RPMI7951 (cell line): ENCODE data around the gene ADGRD2. TPM values are rescaled to one million over a fixed set of nuclear protein-coding genes. Genes with fewer than 3 reads are reported as not detected.
A peak's percentile ranks its signal among the peaks of the same experiment; 100 is the strongest.

Experiments
- DNase-seq: peaks from one replicate; pipeline ENCODE4 v3.0.0-alpha.2; 2012; ENCODE audit warnings: low read depth
- total RNA-seq: library from RNA; depleted of rRNA; stranded (reverse); fragments of >200 nt; shearing (Covaris generic); gene quantifications from 2 replicates; pipeline ENCODE4 v1.2.3, GENCODE V29; 2014

ADGRD2 gene
- total RNA-seq, 1 experiment from 2014 or later = not detected

DNA sequence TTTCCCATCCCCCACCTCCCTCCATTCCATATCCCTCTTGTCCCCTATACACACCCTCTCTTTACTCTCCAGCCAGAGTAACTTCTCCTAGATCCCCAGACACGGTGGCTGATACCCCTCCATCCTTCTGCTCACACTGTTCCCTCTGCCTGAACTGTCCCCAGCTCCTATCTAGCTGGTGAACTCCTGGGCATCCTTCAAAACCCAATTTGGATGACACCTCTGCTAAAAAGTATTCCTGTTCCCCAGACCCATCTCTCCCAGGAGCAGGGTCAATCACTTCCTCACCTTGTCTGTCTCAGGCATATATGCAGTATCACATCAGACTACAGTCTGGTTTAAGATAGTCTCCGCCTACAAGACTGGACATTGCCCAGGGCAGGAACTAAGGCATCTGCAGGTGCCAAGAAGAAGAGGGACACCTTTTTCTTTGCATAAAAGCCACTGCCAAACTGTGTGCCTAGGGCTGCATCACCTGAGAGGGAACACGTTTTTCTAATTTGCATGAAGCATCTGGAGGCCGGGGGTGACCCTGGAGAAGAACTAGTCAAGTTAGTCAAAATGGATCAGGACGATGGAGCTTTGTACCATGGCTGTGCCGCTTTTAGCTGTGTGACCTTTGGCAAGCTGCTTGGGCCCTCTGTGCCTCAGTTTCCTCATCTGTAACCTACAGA, 29.8 kb downstream of the ADGRD2 start:
- DNase-seq = no peak

DNA sequence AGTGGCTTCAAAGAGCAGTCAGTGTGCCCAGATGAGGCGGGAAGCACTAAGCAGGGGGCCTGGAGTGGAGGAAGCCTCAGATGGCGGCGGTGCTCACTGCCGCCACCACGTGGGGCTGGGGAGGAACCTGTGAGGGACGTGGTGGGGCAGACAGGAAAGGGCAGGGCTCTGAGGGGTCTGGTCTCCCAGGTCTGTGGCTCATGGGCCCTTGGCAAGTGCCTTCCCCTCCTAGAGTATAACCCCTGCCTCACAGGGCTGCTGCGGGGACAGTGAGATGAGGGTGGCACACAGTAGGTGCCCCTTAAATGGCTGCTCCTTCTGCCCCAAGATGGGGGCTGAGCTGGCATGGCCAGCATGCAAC, 30.4 kb downstream of the ADGRD2 start:
- peak; percentile 13 for DNase-seq

DNA sequence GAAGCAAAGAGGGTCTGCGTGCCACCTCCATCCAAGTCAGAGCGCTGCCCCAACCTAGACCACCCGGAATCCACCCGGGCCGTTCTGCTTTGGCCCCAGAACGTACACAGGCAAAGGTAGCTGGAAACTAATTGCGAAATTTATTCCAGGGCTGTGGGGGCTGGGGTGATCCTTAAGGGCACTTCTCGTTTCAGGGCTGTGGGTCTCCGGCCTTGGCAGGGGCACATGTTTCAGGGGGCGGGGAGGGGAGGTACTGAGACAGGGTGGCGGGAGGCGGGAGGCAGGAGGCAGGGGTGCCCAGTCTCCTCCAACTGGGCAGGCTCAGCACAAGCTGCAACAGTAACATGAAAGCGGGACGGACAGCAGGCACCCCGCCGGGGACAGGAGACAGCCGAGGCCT, 30.9 kb downstream of the ADGRD2 start:
- DNase-seq = no peak

DNA sequence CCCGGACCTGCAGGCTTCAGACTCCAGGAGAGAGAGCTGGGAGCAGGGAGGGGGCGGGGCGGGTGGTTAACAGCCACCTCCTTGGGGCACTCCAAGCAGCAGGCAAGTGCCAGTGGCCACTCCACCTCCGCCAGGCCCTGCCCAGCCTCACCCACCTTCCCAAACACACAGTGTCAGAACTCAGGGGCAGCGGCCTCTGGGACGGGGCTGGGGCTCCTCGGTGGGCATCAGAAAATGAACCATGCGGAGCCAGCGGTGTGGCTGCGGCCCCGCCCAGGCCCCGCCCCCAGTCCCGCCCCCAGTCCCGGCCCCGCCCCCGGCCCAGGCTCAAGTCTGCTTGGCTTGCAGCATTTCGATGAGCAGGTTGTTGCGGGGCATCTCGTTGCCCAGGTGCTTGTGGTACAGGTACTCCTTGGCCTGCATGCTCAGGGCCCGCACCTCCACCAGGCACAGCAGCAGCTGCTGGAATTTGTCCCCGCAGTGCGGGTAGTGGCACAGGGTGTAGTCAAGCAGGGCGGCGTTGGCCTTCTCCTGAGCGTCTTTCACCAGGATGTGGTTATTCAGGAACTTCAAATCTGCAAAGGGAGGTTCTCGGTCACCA, 32.3 kb downstream of the ADGRD2 start:
- DNase-seq = no peak

DNA sequence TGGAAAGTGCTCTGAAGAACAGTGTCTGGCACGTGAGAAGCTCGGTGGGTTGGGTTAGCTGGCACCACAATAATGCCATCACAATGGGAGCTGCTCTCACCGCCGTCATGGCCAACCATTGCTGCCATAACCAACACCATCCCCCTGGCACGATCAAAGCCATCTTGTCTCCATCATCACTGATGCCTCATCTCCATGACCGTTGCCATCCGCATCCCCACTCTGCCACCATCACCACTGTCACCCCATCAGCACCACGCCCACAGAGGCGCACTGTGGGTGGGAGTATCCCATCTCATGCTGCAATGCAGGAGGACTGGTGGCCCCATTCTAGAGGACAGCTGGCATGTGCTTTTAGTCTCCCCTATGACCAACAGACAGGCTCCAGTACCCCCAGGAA, 33.2 kb downstream of the ADGRD2 start:
- no peak for DNase-seq

DNA sequence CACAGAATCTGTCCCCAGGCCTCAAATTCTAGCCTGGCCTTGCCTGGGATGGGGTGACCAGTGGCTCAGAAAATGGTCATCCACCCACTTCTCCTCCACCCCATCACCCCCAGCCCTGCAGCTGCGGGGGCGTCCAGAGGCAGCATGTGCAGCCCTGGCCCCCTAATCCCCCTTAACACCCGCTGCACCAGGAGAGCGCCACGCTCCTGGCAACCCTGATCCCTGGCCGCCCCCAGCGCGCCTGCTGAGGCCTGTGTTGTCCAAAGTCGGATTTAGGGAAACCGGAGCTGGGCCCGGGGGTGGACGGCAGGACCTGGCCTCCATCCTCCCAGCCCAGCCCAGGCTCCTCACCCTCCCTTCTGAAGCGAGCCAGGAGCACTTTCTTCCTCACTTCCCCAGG, 35.0 kb downstream of the ADGRD2 start:
- DNase-seq = no peak

DNA sequence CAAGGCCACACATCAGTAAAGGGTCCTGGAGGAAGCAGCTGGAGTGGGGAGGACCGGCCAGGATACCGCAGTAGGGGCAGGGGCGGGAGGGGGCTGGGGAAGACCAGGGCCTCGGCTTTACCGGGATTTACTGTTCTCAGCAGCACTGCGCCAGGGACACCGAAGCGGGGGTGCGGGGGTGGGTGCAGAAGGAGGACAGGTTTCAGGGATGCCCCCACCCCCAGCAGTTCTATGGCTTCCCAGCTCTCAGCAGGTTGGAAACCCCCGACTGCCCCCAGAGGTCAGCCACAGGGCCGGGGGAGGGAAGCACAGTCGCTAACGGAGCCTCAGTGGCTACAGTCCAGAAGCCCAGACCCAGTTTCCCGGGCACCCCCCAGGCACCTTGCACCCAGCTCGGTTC, 35.7 kb downstream of the ADGRD2 start:
- DNase-seq = no peak

- no peak for DNase-seq
Observed at GRCh38 chr9:124486778-124487259, 36.6 kb downstream of the ADGRD2 start.

GRCh38 chr9:124487260-124488182, 37.3 kb downstream of the ADGRD2 start:
- no peak for DNase-seq

DNA sequence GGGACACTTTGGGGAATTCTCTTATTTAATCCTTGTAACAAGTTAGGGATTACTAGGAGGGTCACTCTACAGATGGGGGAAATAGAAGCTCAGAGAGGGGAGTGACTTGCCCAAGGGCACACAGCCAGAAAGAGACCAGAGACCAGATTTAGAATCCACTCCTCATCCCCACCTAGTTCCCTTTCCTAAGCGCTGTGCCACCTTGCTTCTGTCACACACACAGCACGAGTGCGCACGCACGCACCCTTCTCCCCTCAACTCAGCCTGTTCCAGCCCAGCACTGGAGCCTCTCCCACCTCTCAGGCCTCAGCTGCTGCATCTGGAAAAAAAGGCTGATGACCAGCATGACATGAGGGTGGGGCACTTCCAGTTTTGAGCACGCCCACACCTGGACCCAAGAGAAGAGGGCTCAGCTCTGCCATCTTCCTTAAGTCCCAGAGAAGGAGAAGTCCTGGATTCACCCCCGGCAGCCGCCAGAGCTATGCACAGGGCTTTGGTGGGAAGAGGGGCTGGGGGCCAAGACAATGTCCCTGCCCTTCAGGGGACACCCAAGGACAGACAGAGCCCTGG, 38.5 kb downstream of the ADGRD2 start:
- no peak for DNase-seq

- DNase-seq = peak; percentile 44
Observed at GRCh38 chr9:124489222-124489621, 39.0 kb downstream of the ADGRD2 start.

- DNase-seq = no peak
Observed at GRCh38 chr9:124490004-124490403, 39.8 kb downstream of the ADGRD2 start.

DNA sequence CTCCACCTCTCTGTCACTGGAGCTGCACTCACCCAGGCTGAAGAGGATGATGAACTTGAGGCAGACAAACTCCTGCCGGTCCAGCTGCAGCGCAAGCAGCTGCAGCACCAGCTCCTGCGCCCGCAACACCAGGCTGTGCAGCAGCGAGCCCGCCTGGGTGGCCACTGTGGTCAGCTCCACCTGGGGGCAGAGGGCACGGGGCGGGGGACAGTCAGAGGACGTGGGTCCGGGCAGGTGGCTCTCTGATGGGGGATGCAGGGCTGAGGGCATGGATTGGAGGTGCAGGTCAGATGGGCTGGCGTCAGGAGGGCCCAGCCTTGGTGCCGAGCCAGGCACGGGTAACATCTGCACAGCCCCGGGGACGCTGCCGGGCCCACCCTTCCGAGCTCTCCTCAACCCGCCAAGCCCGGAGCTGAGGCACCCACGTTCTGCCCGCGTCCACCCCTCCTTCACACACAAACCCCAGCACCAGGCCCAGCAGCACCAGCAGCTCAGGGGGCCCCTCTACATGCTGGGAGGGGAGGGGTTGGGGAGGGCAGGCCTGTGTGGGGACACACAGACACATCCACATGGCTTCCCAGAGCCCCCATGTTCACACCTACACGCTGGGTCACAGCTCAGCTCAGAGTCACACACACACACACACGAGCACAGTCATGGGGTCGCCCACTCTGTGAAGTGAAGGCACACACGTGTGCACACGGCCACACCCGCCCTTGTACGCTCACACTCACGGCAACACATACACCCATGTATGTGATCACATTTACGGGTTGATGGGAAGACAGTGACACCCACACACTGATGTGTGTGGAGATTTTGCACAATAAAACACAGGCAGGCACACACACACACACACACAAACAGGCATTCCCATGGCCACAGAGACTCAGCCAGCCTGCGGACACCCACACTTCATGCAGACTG, 41.1 kb downstream of the ADGRD2 start:
- no peak for DNase-seq

DNA sequence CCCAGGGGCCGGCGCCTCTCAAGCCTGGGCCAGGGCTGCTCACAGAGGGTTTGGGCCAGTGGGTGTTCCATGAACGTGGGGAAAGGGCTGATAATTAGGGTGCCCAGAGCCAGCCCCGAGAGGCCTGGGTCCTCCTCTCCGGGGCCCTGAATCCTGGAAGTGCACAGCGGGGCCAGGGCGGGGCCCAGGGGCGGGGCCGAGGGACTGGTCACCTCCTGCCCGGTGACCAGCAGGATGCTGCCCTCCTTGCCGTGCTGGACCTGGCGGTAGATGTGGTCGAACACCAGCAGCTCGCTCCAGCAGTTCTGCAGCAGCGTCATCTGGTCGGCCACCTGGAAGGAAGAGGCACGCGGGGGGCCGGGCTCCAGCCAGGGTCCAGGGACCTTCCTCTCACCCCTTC, 42.6 kb downstream of the ADGRD2 start:
- DNase-seq = no peak

DNA sequence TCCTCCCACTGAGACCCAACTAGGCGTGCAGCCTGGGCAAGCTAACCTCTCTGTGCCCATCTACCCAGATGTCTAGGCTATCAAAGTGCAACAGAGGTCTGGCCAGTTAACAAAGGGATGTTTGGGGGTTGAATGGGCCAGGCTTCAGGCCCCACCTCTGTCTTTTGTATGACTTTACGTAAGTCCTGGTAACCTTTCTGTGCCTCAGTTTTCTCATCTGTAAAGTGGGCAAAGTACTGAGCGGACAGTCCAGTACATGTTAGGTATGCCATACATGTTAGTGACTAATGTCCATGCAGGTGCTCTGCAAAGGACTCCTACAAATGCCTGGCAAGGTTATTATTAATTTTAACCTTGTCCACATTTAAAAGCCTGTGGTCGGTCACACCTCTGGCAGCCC, 43.0 kb downstream of the ADGRD2 start:
- no peak for DNase-seq

- DNase-seq = no peak
Observed at GRCh38 chr9:124493794-124494479, 43.7 kb downstream of the ADGRD2 start.

GRCh38 chr9:124495126-124496074, 45.1 kb downstream of the ADGRD2 start:
- no peak for DNase-seq

- no peak for DNase-seq
Observed at GRCh38 chr9:124496075-124496449, 45.8 kb downstream of the ADGRD2 start.

GRCh38 chr9:124496463-124496862, 46.2 kb downstream of the ADGRD2 start:
- DNase-seq = no peak

GRCh38 chr9:124497441-124497840, 47.2 kb downstream of the ADGRD2 start:
- no peak for DNase-seq
